ENCODE results near the gene FAM124A.

The FAM124A gene

DNA sequence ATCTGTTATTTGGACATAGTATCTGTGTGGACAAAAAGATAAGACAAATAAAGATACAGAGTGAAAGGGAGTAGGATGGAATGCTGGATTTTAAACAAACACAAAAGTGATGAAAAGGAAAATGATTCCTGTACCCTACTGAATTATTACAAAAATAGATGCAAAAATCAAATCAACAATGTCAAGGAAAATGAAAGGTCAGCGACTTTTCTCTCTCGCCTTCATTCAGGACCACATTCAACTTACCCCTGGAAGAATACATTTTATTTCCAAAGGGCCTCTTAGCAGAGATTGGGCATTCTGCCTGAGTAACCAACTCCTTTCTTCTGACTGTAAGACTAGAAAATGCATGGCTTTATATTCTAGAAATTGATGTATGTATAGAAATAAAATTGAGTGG lies 28.8 kb upstream of the FAM124A start:
- Mint-ChIP-seq H3K4me1 (no peaks in the 10 kb centered on the region), H3K4me3 (no peak overlapping the region), H3K27me3 (ENCODE audit: low read depth) (peaks cover 4% of the 10 kb centered on the region), H3K9me3 (no peaks in the 10 kb centered on the region), H3K27ac (no peak overlapping the region), H3K36me3 (ENCODE audit: low read depth) (no peaks in the 10 kb centered on the region)
- TF ChIP-seq, protein P1, sequence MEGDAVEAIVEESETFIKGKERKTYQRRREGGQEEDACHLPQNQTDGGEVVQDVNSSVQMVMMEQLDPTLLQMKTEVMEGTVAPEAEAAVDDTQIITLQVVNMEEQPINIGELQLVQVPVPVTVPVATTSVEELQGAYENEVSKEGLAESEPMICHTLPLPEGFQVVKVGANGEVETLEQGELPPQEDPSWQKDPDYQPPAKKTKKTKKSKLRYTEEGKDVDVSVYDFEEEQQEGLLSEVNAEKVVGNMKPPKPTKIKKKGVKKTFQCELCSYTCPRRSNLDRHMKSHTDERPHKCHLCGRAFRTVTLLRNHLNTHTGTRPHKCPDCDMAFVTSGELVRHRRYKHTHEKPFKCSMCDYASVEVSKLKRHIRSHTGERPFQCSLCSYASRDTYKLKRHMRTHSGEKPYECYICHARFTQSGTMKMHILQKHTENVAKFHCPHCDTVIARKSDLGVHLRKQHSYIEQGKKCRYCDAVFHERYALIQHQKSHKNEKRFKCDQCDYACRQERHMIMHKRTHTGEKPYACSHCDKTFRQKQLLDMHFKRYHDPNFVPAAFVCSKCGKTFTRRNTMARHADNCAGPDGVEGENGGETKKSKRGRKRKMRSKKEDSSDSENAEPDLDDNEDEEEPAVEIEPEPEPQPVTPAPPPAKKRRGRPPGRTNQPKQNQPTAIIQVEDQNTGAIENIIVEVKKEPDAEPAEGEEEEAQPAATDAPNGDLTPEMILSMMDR (IDR thresholded peaks at IDR 0.05; ENCODE audit: unreplicated experiment in 3 of 3), result no peak

GRCh38 chr13:51194942-51195341 lies 27.3 kb upstream of the FAM124A start:
- TF ChIP-seq, protein P1 (IDR thresholded peaks at IDR 0.05; ENCODE audit: unreplicated experiment in 3 of 3), result no peak
- H3K27ac Mint-ChIP-seq, result no peak overlapping the region
- H3K27me3 Mint-ChIP-seq (ENCODE audit: low read depth), result peaks cover 4% of the 10 kb centered on the region

DNA sequence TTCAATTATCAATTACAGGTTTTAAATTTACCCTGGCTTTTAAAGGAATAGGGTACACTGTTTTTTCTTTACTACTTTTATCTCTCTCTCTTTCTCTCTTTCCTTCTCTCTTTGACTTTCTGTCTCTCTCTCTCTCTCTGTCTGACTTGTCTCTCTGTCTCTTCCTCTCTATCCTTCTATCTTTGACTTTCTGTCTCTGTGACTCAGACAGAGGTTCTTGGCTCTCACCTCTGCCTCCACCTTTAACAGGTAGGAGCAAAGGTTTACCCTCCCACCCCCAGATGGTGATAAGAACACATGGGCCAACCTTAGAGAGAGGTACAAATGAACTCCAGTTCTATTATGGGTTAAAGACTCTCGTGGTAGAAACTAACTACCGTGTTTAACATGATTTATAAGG lies 20.3 kb upstream of the FAM124A start:
- Mint-ChIP-seq H3K9me3 (peaks cover 7% of the 10 kb centered on the region), H3K4me1 (no peaks in the 10 kb centered on the region)

More at GRCh38 chr13:51194942-51195341, 27.3 kb upstream of the FAM124A start:
- no peaks in the 10 kb centered on the region for H3K4me1 Mint-ChIP-seq
- H3K9me3 Mint-ChIP-seq, result peaks cover 6% of the 10 kb centered on the region
- H3K4me3 Mint-ChIP-seq, result no peak overlapping the region
- no peaks in the 10 kb centered on the region for H3K36me3 Mint-ChIP-seq (ENCODE audit: low read depth)

GRCh38 chr13:51202477-51203046 lies 19.6 kb upstream of the FAM124A start:
- peaks cover 7% of the 10 kb centered on the region for H3K9me3 Mint-ChIP-seq
- no peaks in the 10 kb centered on the region for H3K36me3 Mint-ChIP-seq (ENCODE audit: low read depth)
- H3K4me3 Mint-ChIP-seq, result no peak overlapping the region

More for the DNA sequence above, 20.3 kb upstream of the FAM124A start:
- TF ChIP-seq, protein P1 (IDR thresholded peaks at IDR 0.05; ENCODE audit: unreplicated experiment in 3 of 3), result no peak
- H3K4me3 Mint-ChIP-seq, result no peak overlapping the region
- H3K27me3 Mint-ChIP-seq (ENCODE audit: low read depth), result peaks cover 8% of the 10 kb centered on the region
- H3K36me3 Mint-ChIP-seq (ENCODE audit: low read depth), result no peaks in the 10 kb centered on the region
- H3K27ac Mint-ChIP-seq, result no peak overlapping the region

GRCh38 chr13:51206584-51206983 lies 15.6 kb upstream of the FAM124A start:
- Mint-ChIP-seq H3K4me1 (no peaks in the 10 kb centered on the region), H3K9me3 (no peaks in the 10 kb centered on the region), H3K4me3 (no peak overlapping the region), H3K36me3 (ENCODE audit: low read depth) (no peaks in the 10 kb centered on the region), H3K27me3 (ENCODE audit: low read depth) (peaks cover 25% of the 10 kb centered on the region), H3K27ac (no peak overlapping the region)
- TF ChIP-seq, protein P1 (IDR thresholded peaks at IDR 0.05; ENCODE audit: unreplicated experiment in 3 of 3), result no peak

More at GRCh38 chr13:51202477-51203046, 19.6 kb upstream of the FAM124A start:
- Mint-ChIP-seq H3K27me3 (ENCODE audit: low read depth) (peaks cover 11% of the 10 kb centered on the region), H3K4me1 (no peaks in the 10 kb centered on the region), H3K27ac (no peak overlapping the region)
- TF ChIP-seq, protein P1 (IDR thresholded peaks at IDR 0.05; ENCODE audit: unreplicated experiment in 3 of 3), result no peak

- Mint-ChIP-seq H3K27ac (no peak overlapping the region), H3K4me1 (peaks cover 11% of the 10 kb centered on the region), H3K9me3 (no peaks in the 10 kb centered on the region), H3K27me3 (ENCODE audit: low read depth) (peaks cover 34% of the 10 kb centered on the region), H3K36me3 (ENCODE audit: low read depth) (no peaks in the 10 kb centered on the region), H3K4me3 (no peak overlapping the region)
- TF ChIP-seq, protein P1 (IDR thresholded peaks at IDR 0.05; ENCODE audit: unreplicated experiment in 3 of 3), result no peak
Observed at GRCh38 chr13:51207881-51208280, 14.3 kb upstream of the FAM124A start.

Data from nephron (organoid).